PC-3 (cell line): ENCODE measurements around the gene LINGO1. TPM values are rescaled to one million over a fixed set of nuclear protein-coding genes. Genes with fewer than 3 reads are reported as not detected.

Source experiments
- ATAC-seq: fragments of 200-7000 bp; cut with Tn5 transposase; 2 replicates; pipeline ENCODE4 v1.9.1; 2020; ENCODE audit warnings: mild to moderate bottlenecking, moderate library complexity
- BruUV-seq: library from RNA; stranded (reverse); fragments of 400-500 nt; replicated peaks from 2 replicates; lab custom pipeline; 2021; lab: Mats Ljungman, UMichigan
- CTCF ChIA-PET: fragments of 300-600 bp; sonication (Branson Sonifier 250); formaldehyde crosslinking; loops from one replicate; lab custom pipeline; 2022; ENCODE audit warnings: antibody characterized with exemption; lab: Charles Lee
- POLR2A ChIA-PET: fragments of 300-600 bp; sonication (Branson Sonifier 250); formaldehyde crosslinking; loops from one replicate; lab custom pipeline; 2022; ENCODE audit warnings: antibody characterized with exemption; ENCODE audit not compliant: unreplicated experiment; lab: Charles Lee
- DNase-seq: peaks from one replicate; pipeline ENCODE4 v3.0.0-alpha.2; 2015
- H2AFZ ChIP-seq: fragments of 300-600 bp; sonication (generic); 2 replicates; pipeline ENCODE4 v1.6.0; 2016; ENCODE audit warnings: antibody characterized with exemption, low read length
- H3F3A ChIP-seq: fragments of 300-600 bp; sonication (generic); one replicate; pipeline ENCODE4 v1.6.0; 2017; ENCODE audit warnings: antibody characterized with exemption, low read length, control low read depth, mild to moderate bottlenecking; ENCODE audit not compliant: unreplicated experiment
- H3K27ac ChIP-seq: fragments of 300-600 bp; sonication (generic); 2 replicates; pipeline ENCODE4 v1.5.1; 2016; ENCODE audit warnings: mild to moderate bottlenecking, low read length
- H3K27me3 ChIP-seq: fragments of 300-600 bp; sonication (generic); 2 replicates; pipeline ENCODE4 v1.6.1; 2016; ENCODE audit warnings: low read length, mixed read lengths
- H3K36me3 ChIP-seq: fragments of 300-600 bp; sonication (generic); 2 replicates; pipeline ENCODE4 v1.6.1; 2016; ENCODE audit warnings: low read depth, mixed run types, low read length, mixed read lengths
- H3K4me1 ChIP-seq: fragments of 300-600 bp; sonication (generic); 2 replicates; pipeline ENCODE4 v1.5.1; 2016; ENCODE audit warnings: low read length; ENCODE audit not compliant: insufficient read depth
- H3K4me2 ChIP-seq: fragments of 300-600 bp; sonication (generic); 2 replicates; pipeline ENCODE4 v1.6.0; 2016; ENCODE audit warnings: low read length
- H3K4me3 ChIP-seq: fragments of 300-600 bp; sonication (generic); 2 replicates; pipeline ENCODE4 v1.5.1; 2016; ENCODE audit warnings: mild to moderate bottlenecking, low read length, mixed read lengths
- H3K79me2 ChIP-seq: fragments of 300-600 bp; sonication (generic); 2 replicates; pipeline ENCODE4 v1.6.1; 2017; ENCODE audit warnings: low read length, mixed read lengths
- H3K9ac ChIP-seq: fragments of 300-600 bp; sonication (generic); 2 replicates; pipeline ENCODE4 v1.6.0; 2016; ENCODE audit warnings: mild to moderate bottlenecking, low read length
- H3K9me2 ChIP-seq: fragments of 300-600 bp; sonication (generic); replicated peaks from 2 replicates; pipeline ENCODE4 v1.6.1; 2016; ENCODE audit warnings: mixed run types, low read length, mixed read lengths
- H3K9me3 ChIP-seq: fragments of 300-600 bp; sonication (generic); 2 replicates; pipeline ENCODE4 v1.6.1; 2016; ENCODE audit warnings: low read length, mixed read lengths
- H4K20me1 ChIP-seq: fragments of 300-600 bp; sonication (generic); 2 replicates; pipeline ENCODE4 v1.6.1; 2016; ENCODE audit warnings: low read length, mixed read lengths
- EZH2 ChIP-seq: fragments of 300-600 bp; sonication (generic); IDR thresholded peaks from one replicate; pipeline ENCODE4 v1.6.1; 2017; ENCODE audit warnings: antibody characterized with exemption, mild to moderate bottlenecking, low read length; ENCODE audit not compliant: unreplicated experiment
- EZH2phosphoT487 ChIP-seq: fragments of 300-600 bp; sonication (generic); IDR thresholded peaks from 2 replicates; pipeline ENCODE4 v1.6.1; 2018; ENCODE audit warnings: mild to moderate bottlenecking, antibody characterized with exemption, low read length, borderline replicate concordance
- intact Hi-C: fragments of 100-400 bp; cut with micrococcal nuclease; formaldehyde crosslinking; loops from 2 replicates; pipeline ENCODE4 v1.9.0; 2023
- total RNA-seq: library from RNA; depleted of rRNA; stranded (reverse); fragments of >200 nt; gene quantifications from 2 replicates; pipeline ENCODE4 v1.2.3, GENCODE V29; 2014
- TF ChIP-seq, protein P1 (sequence below): fragments of 300-600 bp; sonication (generic); conservative IDR thresholded peaks from 2 replicates; pipeline ENCODE4 v1.5.1; 2017; ENCODE audit warnings: antibody characterized with exemption, low read depth, mild to moderate bottlenecking, low read length

The LINGO1 gene
- total RNA-seq, 1 experiment from 2014 or later = not detected

GRCh38 chr15:77576538-77576937 is 56.2 kb downstream of the LINGO1 start:
- ChIA-PET CTCF (no interaction called here), POLR2A (no interaction called here)
- DNase-seq (no peak), ATAC-seq (no peak)
- H4K20me1 ChIP-seq = no peaks in the 10 kb centered on the region
- H3K79me2 ChIP-seq = no peaks in the 10 kb centered on the region
- H3K4me1 ChIP-seq = no peaks in the 10 kb centered on the region
- H2AFZ ChIP-seq = no peak overlapping the region
- H3K4me2 ChIP-seq = no peak overlapping the region
- no peak overlapping the region for H3K27ac ChIP-seq
- H3K4me3 ChIP-seq = no peak overlapping the region
- peaks cover 5% of the 10 kb centered on the region for H3K27me3 ChIP-seq
- H3K9ac ChIP-seq = no peak overlapping the region
- H3K36me3 ChIP-seq = no peaks in the 10 kb centered on the region
- no peaks in the 10 kb centered on the region for H3K9me3 ChIP-seq
- intact Hi-C loops = no loop called here
- H3F3A ChIP-seq = no peaks in the 10 kb centered on the region
- BruUV-seq = no TSS peak
- no peaks in the 10 kb centered on the region for H3K9me2 ChIP-seq
- no peak for TF ChIP-seq EZH2
- TF ChIP-seq, protein P1, sequence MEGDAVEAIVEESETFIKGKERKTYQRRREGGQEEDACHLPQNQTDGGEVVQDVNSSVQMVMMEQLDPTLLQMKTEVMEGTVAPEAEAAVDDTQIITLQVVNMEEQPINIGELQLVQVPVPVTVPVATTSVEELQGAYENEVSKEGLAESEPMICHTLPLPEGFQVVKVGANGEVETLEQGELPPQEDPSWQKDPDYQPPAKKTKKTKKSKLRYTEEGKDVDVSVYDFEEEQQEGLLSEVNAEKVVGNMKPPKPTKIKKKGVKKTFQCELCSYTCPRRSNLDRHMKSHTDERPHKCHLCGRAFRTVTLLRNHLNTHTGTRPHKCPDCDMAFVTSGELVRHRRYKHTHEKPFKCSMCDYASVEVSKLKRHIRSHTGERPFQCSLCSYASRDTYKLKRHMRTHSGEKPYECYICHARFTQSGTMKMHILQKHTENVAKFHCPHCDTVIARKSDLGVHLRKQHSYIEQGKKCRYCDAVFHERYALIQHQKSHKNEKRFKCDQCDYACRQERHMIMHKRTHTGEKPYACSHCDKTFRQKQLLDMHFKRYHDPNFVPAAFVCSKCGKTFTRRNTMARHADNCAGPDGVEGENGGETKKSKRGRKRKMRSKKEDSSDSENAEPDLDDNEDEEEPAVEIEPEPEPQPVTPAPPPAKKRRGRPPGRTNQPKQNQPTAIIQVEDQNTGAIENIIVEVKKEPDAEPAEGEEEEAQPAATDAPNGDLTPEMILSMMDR = no peak
- TF ChIP-seq EZH2phosphoT487 = no peak

DNA sequence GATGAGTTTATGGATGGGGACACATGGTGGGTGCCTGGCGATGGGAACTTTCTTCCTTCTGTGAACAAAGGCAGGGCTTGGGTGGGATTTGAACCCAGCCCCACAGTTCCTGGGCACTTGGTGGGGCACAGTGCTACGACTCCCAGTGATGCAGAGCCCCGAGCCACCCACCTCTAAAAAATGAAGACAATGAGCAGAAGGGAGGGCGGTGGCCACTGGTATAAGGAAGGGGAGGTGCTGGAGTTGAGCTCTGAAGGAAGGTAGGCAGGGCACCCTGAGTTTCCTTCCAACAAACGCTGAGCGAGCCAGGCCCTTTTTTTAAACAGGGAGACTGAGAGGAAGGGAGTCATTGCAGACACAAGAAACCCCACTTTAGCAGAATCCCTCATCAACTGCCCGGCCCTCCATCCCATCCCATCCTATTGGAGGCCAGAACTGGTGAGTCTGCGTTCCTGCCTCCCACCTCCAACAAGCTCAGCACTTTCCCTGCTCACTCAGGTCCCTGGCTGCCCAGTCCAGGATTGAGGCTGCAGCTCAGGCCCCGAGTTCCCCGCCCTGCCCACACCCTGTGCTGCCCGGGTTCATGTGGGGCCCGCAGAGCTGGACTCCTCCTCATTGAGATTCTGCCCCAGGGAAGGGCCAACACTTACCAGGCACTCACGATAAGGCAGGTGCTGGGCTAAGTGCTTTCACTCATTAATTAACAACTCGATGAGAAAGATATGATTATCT is 57.3 kb downstream of the LINGO1 start:
- H3K9ac ChIP-seq = no peak overlapping the region
- ChIA-PET POLR2A (no interaction called here), CTCF (no interaction called here)
- no peaks in the 10 kb centered on the region for H3K36me3 ChIP-seq
- no peaks in the 10 kb centered on the region for H3K9me3 ChIP-seq
- ATAC-seq (no peak), DNase-seq (no peak)
- TF ChIP-seq EZH2 (no peak), EZH2phosphoT487 (no peak)
- TF ChIP-seq, protein P1 = no peak
- H3K9me2 ChIP-seq = no peaks in the 10 kb centered on the region
- no peaks in the 10 kb centered on the region for H3F3A ChIP-seq
- no peak overlapping the region for H3K4me2 ChIP-seq
- intact Hi-C loops = no loop called here
- H3K79me2 ChIP-seq = no peaks in the 10 kb centered on the region
- no TSS peak for BruUV-seq
- no peaks in the 10 kb centered on the region for H3K4me1 ChIP-seq
- H4K20me1 ChIP-seq = no peaks in the 10 kb centered on the region
- H3K27ac ChIP-seq = no peak overlapping the region
- H3K4me3 ChIP-seq = no peak overlapping the region
- no peaks in the 10 kb centered on the region for H3K27me3 ChIP-seq
- no peak overlapping the region for H2AFZ ChIP-seq

- Histone ChIP-seq H3K4me2 (no peak overlapping the region), H3K36me3 (no peaks in the 10 kb centered on the region), H3K27ac (no peak overlapping the region), H4K20me1 (no peaks in the 10 kb centered on the region), H3K9ac (no peak overlapping the region), H3K4me1 (no peaks in the 10 kb centered on the region), H2AFZ (no peak overlapping the region), H3K27me3 (no peaks in the 10 kb centered on the region), H3K4me3 (no peak overlapping the region), H3K79me2 (no peaks in the 10 kb centered on the region), H3F3A (no peaks in the 10 kb centered on the region), H3K9me2 (no peaks in the 10 kb centered on the region), H3K9me3 (no peaks in the 10 kb centered on the region)
- ChIA-PET CTCF (no interaction called here), POLR2A (no interaction called here)
- BruUV-seq = no TSS peak
- ATAC-seq = no peak
- TF ChIP-seq, protein P1 = no peak
- no peak for TF ChIP-seq EZH2
- no peak for TF ChIP-seq EZH2phosphoT487
- no peak for DNase-seq
- intact Hi-C loops = no loop called here
Observed at GRCh38 chr15:77574521-77575202, 58.0 kb downstream of the LINGO1 start.
